Pancreas (tissue), 10 donors: Measurements from ENCODE around the gene ZNF407. TPM values are rescaled to one million over a fixed set of nuclear protein-coding genes. Genes with fewer than 3 reads are reported as not detected.
"Not testable (repeated sequence)": the region's sequence is repeated elsewhere in the genome, so short reads cannot be mapped to it uniquely, and the experiment has no call there.

Source experiments
- ATAC-seq, 4 donors: fragments of 200-7000 bp; cut with Tn5 transposase; one replicate each; pipeline versions ENCODE4 v1.8.0 to v1.9.1; 2020; ENCODE audit warnings: mild to moderate bottlenecking in 4 of 4, moderate library complexity in 4 of 4
- DNase-seq, 6 donors: peaks; one replicate each; pipeline ENCODE4 v3.0.0-alpha.2; 2020
- FAIRE-seq: peaks from 2 replicates; lab custom pipeline; 2012; peaks lifted over from hg19 to GRCh38; lab: Jason Lieb, UNC
- H3K27ac ChIP-seq, 4 donors: fragments of 200-600 bp; sonication (generic); 1 replicate in 3 of 4; 2 replicates in 1 of 4; pipeline versions ENCODE4 v1.5.0 to v1.8.0; 2020
- H3K27me3 ChIP-seq, 4 donors: fragments of 200-600 bp; one replicate each; pipeline ENCODE4 v1.8.0; 2021
- H3K36me3 ChIP-seq, 3 donors: fragments of 200-600 bp; sonication (generic) in 1 of 3; one replicate each; pipeline versions ENCODE4 v1.5.0 to v1.8.0; 2020 to 2021
- H3K4me1 ChIP-seq, 3 donors: fragments of 200-600 bp; one replicate each; pipeline ENCODE4 v1.8.0; 2021
- H3K4me3 ChIP-seq, 4 donors: fragments of 200-600 bp; sonication (generic) in 2 of 4; one replicate each; pipeline versions ENCODE4 v1.5.0 to v1.8.0; 2020 to 2021
- H3K9me3 ChIP-seq, 4 donors: fragments of 200-600 bp; one replicate each; pipeline ENCODE4 v1.8.0; 2021
- CTCF ChIP-seq, 4 donors: fragments of 200-600 bp; sonication (generic) in 3 of 4; IDR thresholded peaks; one replicate each; pipeline versions ENCODE4 v1.5.0 to v1.8.0; 2021; ENCODE audit warnings: antibody characterized with exemption in 4 of 4
- WGBS, 2 donors: extraction: QIAGEN DNeasy Blood & Tissue Kit; methylation state at CpG; one replicate each; pipeline ENCODE4 v1.1.7; 2013; 5-methylcytosine and 5-hydroxymethylcytosine counted together
- intact Hi-C, 3 donors: fragments of 100-400 bp; cut with DNase I; formaldehyde crosslinking; loops; one replicate each; pipeline versions ENCODE4 v1.11.1 to v1.14.2; 2022
- polyA plus RNA-seq, 2 donors: library from polyadenylated mRNA; stranded (reverse); fragments of 200-250 nt; gene quantifications; one replicate each; pipeline ENCODE4 v1.2.3, GENCODE V29; 2013
- total RNA-seq, 6 donors: library from RNA; stranded (reverse); fragmentation: NEBNext Ultra II Directional in 4 of 6; extraction: Animal tissue kit (Norgen Biotek cat#: 25700) in 4 of 6; gene quantifications; one replicate each; pipeline versions ENCODE4 v1.2.1 to v1.2.4, GENCODE V29; 2021 to 2023
- donor health status: healthy with polysubstance abuse.
- donor health status: DM: no; HTN: no; CAD: no; lungs with moderate emphysema.
- donor health status: DM: no; HTN: no; CAD: no.
- donor health status: control.
- donor health status: control.
- donor health status: Bipolar disorder and iron deficiency.
- donor health status: DM: yes; HTN: yes; CAD: no.
- donor health status: DM: no; HTN: no; CAD: no.
- donor health status: DM: no; HTN: no; CAD: no.
- donor health status: DM: yes; HTN: yes; CAD: no.

ZNF407 gene
- total and polyA plus RNA-seq, 8 donors = 2.7 to 10.0 (median 4.9) TPM

- intact Hi-C loops = no loop called here
- H3K27ac ChIP-seq = no peak overlapping the region
- no peaks in the 10 kb centered on the region for H3K9me3 ChIP-seq
- ATAC-seq (no peak), FAIRE-seq (no peak), DNase-seq (peak in 1 of 6 donors; percentile 21)
- no peaks in the 10 kb centered on the region for H3K27me3 ChIP-seq
- TF ChIP-seq CTCF (IDR thresholded peaks at IDR 0.05) = no peak
- H3K36me3 ChIP-seq = no peaks in the 10 kb centered on the region
- H3K4me1 ChIP-seq = no peaks in the 10 kb centered on the region
- WGBS, 2 donors = 83% methylated on average over 6 of the region's 6 CpGs
- H3K4me3 ChIP-seq = no peak overlapping the region
Observed at GRCh38 chr18:75097491-75098225, 500.0 kb downstream of the ZNF407 start.

GRCh38 chr18:75100832-75101630 lies 503.4 kb downstream of the ZNF407 start:
- intact Hi-C loops = no loop called here
- no peaks in the 10 kb centered on the region for H3K4me1 ChIP-seq
- H3K9me3 ChIP-seq = no peaks in the 10 kb centered on the region
- no peak overlapping the region for H3K4me3 ChIP-seq
- no peak for FAIRE-seq
- WGBS, 2 donors = 76 to 81% methylated on average over 3 of the region's 3 CpGs
- H3K27me3 ChIP-seq = no peaks in the 10 kb centered on the region
- TF ChIP-seq CTCF (IDR thresholded peaks at IDR 0.05) = no peak
- no peaks in the 10 kb centered on the region for H3K36me3 ChIP-seq
- no peak for DNase-seq
- ATAC-seq = no peak
- H3K27ac ChIP-seq = no peak overlapping the region

- no peak for DNase-seq
- Histone ChIP-seq H3K4me3 (no peak overlapping the region), H3K9me3 (no peaks in the 10 kb centered on the region), H3K36me3 (no peaks in the 10 kb centered on the region), H3K27ac (no peak overlapping the region), H3K27me3 (no peaks in the 10 kb centered on the region), H3K4me1 (no peaks in the 10 kb centered on the region)
- FAIRE-seq = no peak
- intact Hi-C loops = no loop called here
- no peak for ATAC-seq
- no peak for TF ChIP-seq CTCF (IDR thresholded peaks at IDR 0.05)
- 61 to 76% methylated on average over 3 of the region's 3 CpGs for WGBS, 2 donors
Observed at GRCh38 chr18:75101916-75102315, 504.2 kb downstream of the ZNF407 start.

GRCh38 chr18:75104029-75104428 lies 506.4 kb downstream of the ZNF407 start:
- FAIRE-seq, ATAC-seq, H3K27ac ChIP-seq, H3K4me3 ChIP-seq, H3K9me3 ChIP-seq, intact Hi-C loops, H3K4me1 ChIP-seq, H3K27me3 ChIP-seq, DNase-seq, H3K36me3 ChIP-seq: not testable (repeated sequence)
- 53 to 61% methylated on average over 6 of the region's 6 CpGs for WGBS, 2 donors

GRCh38 chr18:75104483-75104882 lies 506.8 kb downstream of the ZNF407 start:
- H3K27ac ChIP-seq = no peak overlapping the region
- no peaks in the 10 kb centered on the region for H3K27me3 ChIP-seq
- H3K9me3 ChIP-seq = no peaks in the 10 kb centered on the region
- no peak for DNase-seq
- H3K4me3 ChIP-seq = no peak overlapping the region
- intact Hi-C loops = no loop called here
- no peaks in the 10 kb centered on the region for H3K36me3 ChIP-seq
- no peaks in the 10 kb centered on the region for H3K4me1 ChIP-seq
- WGBS, 2 donors = 84 to 89% methylated on average over 15 of the region's 15 CpGs
- FAIRE-seq = no peak
- no peak for TF ChIP-seq CTCF (IDR thresholded peaks at IDR 0.05)
- no peak for ATAC-seq
